Measurements from ENCODE around the gene USP3.
"Not testable (repeated sequence)": the region's sequence is repeated elsewhere in the genome, so short reads cannot be mapped to it uniquely, and the experiment has no call there.

The USP3 gene

GRCh38 chr15:63478243-63478642 is 26.1 kb upstream of the USP3 start:
- DNase-seq, result no peak

- DNase-seq, result no peak
These were observed 24.0 kb upstream of the USP3 start for GRCh38 chr15:63480441-63480821.

- DNase-seq, result peak in 1 of 2 donors; percentile 68
These were observed 23.1 kb upstream of the USP3 start for GRCh38 chr15:63481105-63481810.

GRCh38 chr15:63482874-63483323 is 21.5 kb upstream of the USP3 start:
- no peak for DNase-seq

GRCh38 chr15:63483521-63484371 is 20.6 kb upstream of the USP3 start:
- DNase-seq, result peak in 1 of 2 donors; percentile 34

- no peak for DNase-seq
These were observed 19.8 kb upstream of the USP3 start for GRCh38 chr15:63484433-63485186.

- peak in 1 of 2 donors; percentile 72 for DNase-seq
These were observed 17.2 kb upstream of the USP3 start for GRCh38 chr15:63487076-63487757.

GRCh38 chr15:63487758-63488397 is 16.5 kb upstream of the USP3 start:
- not testable (repeated sequence) for DNase-seq

- DNase-seq, result no peak
These were observed 15.9 kb upstream of the USP3 start for GRCh38 chr15:63488398-63488960.

GRCh38 chr15:63489352-63489751 is 15.0 kb upstream of the USP3 start:
- DNase-seq, result no peak

GRCh38 chr15:63490345-63491034 is 13.9 kb upstream of the USP3 start:
- peak in 1 of 2 donors; percentile 24 for DNase-seq

GRCh38 chr15:63491116-63491827 is 13.1 kb upstream of the USP3 start:
- peak in 1 of 2 donors; percentile 88 for DNase-seq

GRCh38 chr15:63491979-63492378 is 12.4 kb upstream of the USP3 start:
- DNase-seq, result no peak

GRCh38 chr15:63492541-63493077 is 11.8 kb upstream of the USP3 start:
- no peak for DNase-seq

GRCh38 chr15:63493436-63493835 is 11.0 kb upstream of the USP3 start:
- DNase-seq, result no peak

- no peak for DNase-seq
These were observed 10.0 kb upstream of the USP3 start for GRCh38 chr15:63494408-63494807.

GRCh38 chr15:63495343-63495742 is 9.1 kb upstream of the USP3 start:
- DNase-seq, result no peak

- no peak for DNase-seq
These were observed 8.5 kb upstream of the USP3 start for GRCh38 chr15:63495780-63496488.

GRCh38 chr15:63497642-63498467 is 6.5 kb upstream of the USP3 start:
- peak; percentile 56 to 87 for DNase-seq
